ENCODE data around the gene FGGY.
A peak's percentile ranks its signal among the peaks of the same experiment; 100 is the strongest.

Gene FGGY

DNA sequence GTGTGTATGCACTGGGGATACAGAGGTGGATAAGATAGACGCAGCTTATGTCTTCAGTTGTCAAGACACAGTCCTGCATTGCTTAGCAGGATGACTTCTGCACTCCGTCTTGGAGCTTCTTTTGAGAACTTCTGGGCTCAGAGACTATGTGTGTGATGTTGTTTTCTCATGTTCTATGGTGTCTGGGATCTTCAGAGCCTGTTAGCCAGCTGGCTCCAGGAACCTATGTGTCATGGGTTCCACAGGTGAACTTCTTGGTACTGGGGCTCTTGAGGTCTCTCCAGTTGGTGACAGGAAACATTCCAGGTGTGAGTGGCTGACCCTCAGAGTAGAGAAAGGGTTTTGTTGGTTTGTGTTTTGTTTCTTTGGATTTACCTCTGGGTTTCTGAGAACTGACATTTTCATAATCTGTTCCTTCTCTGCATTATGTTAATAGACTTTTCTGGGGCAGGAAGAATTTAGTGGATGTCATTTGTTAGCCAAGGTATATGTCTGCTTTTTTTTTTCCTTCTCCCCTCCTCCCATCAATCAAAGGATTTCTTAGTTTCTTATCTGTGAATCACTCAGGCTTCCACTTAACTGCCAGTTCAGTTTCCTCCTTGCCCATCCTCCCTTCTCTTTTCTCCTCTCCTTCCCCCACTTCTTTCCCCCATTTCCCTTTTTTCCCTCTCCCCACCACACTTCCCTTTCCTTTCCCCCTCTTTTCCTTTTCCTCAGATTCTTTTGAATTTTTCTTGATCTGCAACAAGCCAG lies 18.1 kb downstream of the FGGY start:
- H3K4me3 ChIP-seq (ENCODE audit: low read depth, low read length): no peak overlapping the region
- no peak for DNase-seq (ENCODE audit: low read depth)
- TF ChIP-seq, protein P1, sequence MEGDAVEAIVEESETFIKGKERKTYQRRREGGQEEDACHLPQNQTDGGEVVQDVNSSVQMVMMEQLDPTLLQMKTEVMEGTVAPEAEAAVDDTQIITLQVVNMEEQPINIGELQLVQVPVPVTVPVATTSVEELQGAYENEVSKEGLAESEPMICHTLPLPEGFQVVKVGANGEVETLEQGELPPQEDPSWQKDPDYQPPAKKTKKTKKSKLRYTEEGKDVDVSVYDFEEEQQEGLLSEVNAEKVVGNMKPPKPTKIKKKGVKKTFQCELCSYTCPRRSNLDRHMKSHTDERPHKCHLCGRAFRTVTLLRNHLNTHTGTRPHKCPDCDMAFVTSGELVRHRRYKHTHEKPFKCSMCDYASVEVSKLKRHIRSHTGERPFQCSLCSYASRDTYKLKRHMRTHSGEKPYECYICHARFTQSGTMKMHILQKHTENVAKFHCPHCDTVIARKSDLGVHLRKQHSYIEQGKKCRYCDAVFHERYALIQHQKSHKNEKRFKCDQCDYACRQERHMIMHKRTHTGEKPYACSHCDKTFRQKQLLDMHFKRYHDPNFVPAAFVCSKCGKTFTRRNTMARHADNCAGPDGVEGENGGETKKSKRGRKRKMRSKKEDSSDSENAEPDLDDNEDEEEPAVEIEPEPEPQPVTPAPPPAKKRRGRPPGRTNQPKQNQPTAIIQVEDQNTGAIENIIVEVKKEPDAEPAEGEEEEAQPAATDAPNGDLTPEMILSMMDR (IDR thresholded peaks at IDR 0.05; ENCODE audit: low read depth, low read length, missing control alignments): no peak

DNA sequence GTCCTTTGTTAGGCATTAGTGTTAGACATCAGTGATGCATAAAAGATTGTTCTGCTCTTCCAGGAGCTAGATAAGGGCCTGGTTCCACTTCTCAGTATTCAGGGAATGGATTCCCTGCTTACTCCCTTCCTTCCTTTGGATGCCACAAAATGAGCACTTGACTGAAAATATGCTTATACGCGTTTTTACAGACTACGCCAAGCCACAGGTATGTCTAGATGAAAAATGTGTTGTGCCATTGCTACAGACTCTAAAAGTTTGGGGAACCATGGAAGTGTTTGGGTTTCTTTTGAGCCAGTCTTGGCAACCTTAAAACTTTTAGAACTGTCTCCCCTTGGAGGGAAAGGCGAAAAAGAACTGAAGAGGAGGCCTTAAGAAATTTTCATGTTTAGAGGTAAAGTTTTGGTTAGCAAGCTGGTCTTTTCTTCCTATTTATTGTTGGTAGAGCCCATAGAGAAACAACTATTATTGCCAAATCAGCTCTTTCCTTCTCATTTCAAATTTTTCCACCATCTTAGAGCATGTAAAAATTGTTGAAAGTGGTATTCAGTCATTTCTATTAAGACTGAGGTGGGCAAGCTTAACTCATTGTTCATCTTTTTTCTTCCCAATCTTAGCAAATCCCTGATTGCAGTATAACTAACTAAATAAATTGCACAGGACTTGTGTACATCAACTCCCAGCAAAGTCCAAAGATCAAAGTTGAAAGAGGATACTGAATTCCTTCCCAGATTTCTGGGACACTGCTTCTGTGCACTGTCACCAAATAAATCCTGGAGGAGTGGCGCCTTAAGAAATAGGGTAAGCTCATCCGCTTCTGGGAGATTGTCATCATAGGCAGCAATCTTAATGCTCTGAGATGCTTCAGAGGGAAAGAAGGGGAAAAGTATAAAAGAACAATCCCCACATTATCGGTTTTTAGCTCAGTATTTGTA lies 18.9 kb downstream of the FGGY start:
- TF ChIP-seq, protein P1 (IDR thresholded peaks at IDR 0.05; ENCODE audit: low read depth, low read length, missing control alignments): no peak
- DNase-seq (ENCODE audit: low read depth): no peak
- no peak overlapping the region for H3K4me3 ChIP-seq (ENCODE audit: low read depth, low read length)

DNA sequence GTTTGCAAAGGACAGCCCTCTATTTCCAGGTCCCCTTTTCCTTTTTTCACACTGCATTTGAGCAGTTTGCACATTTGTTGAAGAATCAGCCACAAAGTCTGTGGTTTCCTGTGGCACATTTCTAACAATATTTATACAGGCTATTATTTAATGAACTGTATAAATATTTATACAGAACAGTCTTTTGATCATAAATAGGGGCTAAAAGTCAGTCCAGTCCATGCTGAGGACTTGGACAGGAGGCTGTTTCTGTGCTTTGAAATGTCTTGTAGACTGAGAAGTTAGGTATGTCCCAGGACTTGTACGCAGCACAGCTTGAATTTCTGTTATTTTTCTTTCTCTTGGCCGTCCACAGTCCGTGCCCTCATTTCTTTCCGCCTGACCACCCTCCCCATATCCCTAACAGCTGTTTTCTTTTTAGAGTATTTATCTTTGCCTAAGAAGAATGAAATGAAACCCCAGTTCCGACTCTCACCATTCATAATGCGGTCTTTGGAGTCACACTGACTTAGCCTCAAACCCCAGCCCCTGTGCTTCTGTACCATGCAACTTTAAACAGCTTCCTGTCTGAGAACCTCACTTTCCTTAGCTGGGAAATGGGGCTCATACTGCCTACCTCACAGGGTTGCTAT lies 19.7 kb downstream of the FGGY start:
- H3K4me3 ChIP-seq (ENCODE audit: low read depth, low read length): no peak overlapping the region
- TF ChIP-seq, protein P1 (IDR thresholded peaks at IDR 0.05; ENCODE audit: low read depth, low read length, missing control alignments): no peak
- peak; percentile 18 for DNase-seq (ENCODE audit: low read depth)

DNA sequence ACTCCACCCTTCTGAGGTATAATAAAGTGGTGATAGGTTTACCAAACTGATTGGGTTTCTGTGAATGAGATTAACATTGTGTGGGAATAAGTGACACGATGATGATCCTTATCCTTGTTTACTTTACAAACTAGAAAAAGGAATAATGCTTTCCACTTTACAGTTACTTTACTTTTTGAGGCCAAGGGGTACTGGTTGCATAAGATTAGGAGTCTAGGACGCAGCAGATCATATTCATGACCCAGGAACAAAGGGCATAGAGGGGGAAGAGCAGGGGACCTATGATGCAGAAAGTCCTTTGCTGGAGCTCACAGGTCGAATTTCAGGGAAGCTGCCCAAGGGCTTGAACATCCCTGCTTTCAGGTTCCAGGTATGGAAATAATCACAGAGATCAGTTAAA lies 20.4 kb downstream of the FGGY start:
- no peak overlapping the region for H3K4me3 ChIP-seq (ENCODE audit: low read depth, low read length)
- TF ChIP-seq, protein P1 (IDR thresholded peaks at IDR 0.05; ENCODE audit: low read depth, low read length, missing control alignments): no peak
- DNase-seq (ENCODE audit: low read depth): no peak

DNA sequence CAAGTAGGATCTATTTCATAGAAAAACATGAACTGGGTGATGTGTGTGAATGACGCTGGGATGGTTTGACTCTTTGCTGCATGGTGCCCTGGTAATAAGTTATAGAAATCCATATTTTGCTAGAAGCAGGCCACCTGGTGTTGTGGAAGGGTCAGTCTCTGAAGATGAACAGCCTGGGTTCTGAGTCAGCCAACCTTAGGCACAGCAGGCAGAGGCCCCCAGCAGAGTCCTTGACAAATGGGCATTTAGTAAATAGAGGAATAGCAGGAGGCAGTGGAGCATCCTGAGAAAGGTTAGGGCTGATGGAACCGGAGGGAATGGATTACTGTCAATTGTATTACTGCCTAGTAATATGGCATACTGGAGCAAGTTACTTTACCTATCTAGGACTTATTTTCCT lies 20.9 kb downstream of the FGGY start:
- H3K4me3 ChIP-seq (ENCODE audit: low read depth, low read length): no peak overlapping the region
- TF ChIP-seq, protein P1 (IDR thresholded peaks at IDR 0.05; ENCODE audit: low read depth, low read length, missing control alignments): no peak
- no peak for DNase-seq (ENCODE audit: low read depth)

DNA sequence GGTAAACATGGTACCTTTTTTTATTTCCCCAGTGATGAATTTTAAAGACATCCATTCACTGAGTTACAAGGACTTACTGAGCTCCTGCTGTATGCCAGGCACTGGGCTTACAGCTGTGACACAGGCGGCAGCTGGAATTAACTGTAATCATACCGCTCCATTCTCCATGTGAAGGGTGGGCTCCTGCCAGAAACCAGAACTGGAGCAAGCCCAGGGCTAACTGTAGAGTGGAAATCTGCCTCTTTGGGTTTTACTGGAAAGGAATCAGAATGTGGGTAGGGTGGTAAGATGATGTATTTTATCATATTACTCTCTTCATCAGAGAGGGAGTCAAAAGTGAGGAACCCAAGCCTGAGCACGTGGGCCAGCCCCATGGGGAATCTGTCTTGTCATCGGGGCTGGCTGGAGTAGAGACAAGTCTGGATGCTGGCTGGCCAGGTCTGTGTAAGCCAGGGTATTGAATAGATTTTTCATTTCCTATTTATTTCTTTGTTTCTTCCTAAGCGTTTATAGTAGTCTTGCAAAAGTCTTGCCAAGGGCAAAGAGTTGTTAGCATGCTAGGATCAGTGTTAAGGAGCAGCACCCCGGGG lies 21.5 kb downstream of the FGGY start:
- TF ChIP-seq, protein P1 (IDR thresholded peaks at IDR 0.05; ENCODE audit: low read depth, low read length, missing control alignments): no peak
- DNase-seq (ENCODE audit: low read depth): no peak
- no peak overlapping the region for H3K4me3 ChIP-seq (ENCODE audit: low read depth, low read length)
